Measurements from ENCODE around the gene TUBA8.

GRCh38 chr22:18064636-18065035 is 46.0 kb upstream of the TUBA8 start:
- TF ChIP-seq CTCF (IDR thresholded peaks at IDR 0.05) (no peak), POLR2A (IDR thresholded peaks at IDR 0.05) (no peak)

Data from vagina (tissue), 2 donors.